DMS153 treated with DMSO at 0.1 percent for 48 hours (cell line): Measurements from ENCODE around the gene KRTAP10-9.
"Not testable (repeated sequence)": the region's sequence is repeated elsewhere in the genome, so short reads cannot be mapped to it uniquely, and the experiment has no call there.

Experiments used
- DNase-seq: peaks from one replicate; lab custom pipeline; 2025; ENCODE audit not compliant: unreplicated experiment; lab: John Stamatoyannopoulos, UW

Gene KRTAP10-9

DNA sequence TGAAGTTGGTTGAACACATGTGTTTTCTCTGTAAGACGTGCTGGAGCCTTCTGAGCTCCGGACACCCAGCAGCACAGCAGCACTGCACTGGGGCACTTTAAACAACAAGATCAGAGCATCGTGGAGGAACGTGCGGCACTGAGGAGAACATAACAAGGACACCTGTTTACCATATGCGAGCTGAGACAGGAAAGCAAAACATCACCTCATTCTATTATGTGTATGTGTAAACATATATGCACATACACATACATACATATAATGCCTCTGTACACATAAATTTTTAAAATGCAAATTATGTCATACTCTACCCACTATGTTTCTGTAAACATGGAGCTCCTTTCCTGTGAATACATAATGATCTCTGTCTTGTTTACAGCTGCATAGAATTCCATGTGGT, 31.4 kb upstream of the KRTAP10-9 start:
- no peak for DNase-seq

DNA sequence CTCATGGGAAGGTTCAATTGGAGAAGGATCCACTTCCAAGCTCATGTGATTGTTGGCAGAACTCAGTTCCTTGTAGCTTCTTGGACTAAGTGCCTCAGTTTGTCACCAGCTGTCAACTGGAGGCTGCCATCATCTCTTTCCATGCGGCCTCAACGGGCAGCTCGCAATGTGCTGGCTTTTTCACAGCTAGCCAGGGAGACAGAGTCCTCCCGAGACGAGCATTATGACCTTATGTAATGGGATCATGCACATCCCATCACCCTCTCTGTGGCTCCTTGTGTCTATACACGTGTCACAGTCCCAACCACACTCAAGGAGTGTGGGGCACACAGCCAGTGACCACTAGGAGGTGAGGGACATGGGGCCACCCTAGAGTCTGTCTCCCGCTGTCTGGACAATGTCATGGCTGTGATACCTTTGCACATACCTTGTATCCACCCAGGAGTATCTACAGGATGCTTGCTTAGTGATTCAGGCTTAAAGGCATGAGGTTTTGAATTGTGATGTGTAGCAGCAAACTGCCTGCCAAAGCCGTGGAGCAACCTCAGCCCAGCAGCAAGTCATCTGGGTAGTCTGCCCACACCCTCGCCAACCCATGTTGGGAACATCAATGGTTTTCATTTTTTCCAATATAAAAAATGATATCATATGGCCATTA, 30.7 kb upstream of the KRTAP10-9 start:
- DNase-seq = no peak

DNA sequence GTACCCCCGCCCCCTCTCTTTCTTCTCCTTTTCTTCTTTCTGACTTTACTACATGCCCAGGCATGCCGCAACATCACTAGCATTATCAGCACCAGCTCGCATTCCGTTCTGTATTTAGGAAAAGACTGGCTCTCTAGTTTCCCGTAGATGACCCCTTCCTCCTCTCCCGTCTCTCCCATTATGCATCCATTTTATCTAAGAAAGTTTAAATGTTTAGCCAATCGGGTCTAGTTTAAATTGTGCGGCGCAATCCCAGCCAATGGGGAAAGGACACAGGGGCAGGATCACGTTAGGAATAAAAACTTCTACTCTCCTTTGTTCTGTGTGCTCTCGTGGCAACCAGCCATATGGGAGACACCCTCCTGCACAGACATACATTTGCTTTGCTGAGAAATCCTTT, 28.8 kb upstream of the KRTAP10-9 start:
- DNase-seq = no peak

DNA sequence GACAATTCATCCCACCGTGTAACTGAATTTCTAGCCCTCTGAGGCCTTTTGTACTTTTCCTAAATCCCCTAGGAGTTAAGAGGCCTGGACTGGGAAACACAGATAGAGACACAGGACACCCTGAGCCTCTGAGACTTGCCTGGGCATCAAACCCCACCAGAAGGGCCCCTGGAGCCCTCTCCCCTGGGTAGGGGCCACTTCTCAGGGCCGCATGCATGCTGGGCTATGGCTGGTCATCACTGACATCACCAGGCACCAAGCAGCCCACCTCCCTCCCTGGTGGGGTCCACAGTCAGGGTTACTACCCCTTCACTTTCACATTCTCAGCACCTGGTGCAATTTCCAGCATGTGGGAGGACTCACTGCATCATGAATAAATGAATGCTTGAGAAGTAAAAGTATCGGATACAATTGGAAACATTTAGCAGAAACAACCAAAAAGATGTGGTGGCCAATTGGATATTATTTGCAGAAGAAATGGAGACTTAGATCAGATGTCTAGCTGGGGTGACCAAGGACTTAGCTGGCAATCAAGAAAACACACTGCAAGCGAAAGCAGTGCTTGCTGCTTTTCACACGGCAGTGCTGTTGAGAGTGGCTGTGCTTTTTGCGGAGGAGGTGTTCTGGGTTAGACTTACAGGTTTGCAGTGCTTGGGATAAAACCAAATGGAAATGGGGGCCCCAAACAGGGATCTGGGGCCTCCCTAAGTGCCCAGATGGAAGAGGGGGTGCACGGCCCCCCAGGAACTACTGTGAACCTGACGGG, 27.4 kb upstream of the KRTAP10-9 start:
- no peak for DNase-seq

DNA sequence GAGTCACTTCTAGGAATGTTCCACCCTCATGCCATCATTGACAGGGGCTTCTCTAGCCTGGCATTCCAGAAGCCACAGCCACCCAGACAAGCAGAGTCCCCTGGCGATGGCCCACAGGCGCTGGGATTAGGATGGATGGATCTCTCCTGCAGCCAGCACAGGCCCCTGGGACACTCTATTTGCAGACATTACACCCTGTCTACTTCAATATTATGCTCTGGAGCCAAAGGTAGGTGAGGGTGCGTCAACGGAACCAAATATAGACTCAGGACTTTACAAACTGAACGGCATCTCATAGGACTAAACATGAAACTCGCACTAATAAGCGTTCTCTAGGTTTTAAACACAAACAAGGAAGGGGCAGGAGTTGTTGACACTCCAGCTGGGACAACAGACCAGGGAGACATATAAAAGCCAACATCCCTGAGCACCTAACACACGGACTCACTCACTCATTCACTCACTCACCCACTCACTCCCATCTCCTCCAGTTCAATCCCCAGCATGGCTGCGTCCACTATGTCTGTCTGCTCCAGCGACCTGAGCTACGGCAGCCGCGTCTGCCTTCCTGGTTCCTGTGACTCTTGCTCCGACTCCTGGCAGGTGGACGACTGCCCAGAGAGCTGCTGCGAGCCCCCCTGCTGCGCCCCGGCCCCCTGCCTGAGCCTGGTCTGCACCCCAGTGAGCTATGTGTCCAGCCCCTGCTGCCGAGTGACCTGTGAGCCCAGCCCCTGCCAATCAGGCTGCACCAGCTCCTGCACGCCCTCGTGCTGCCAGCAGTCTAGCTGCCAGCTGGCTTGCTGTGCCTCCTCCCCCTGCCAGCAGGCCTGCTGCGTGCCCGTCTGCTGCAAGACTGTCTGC, 26.5 kb upstream of the KRTAP10-9 start, which contains the start of gene KRTAP10-7:
TSS of gene KRTAP10-7 (plus strand) at position 480 of the 861 bp plus-strand sequence. CDS start at position 505, 25 bp downstream.
- not testable (repeated sequence) for DNase-seq

DNA sequence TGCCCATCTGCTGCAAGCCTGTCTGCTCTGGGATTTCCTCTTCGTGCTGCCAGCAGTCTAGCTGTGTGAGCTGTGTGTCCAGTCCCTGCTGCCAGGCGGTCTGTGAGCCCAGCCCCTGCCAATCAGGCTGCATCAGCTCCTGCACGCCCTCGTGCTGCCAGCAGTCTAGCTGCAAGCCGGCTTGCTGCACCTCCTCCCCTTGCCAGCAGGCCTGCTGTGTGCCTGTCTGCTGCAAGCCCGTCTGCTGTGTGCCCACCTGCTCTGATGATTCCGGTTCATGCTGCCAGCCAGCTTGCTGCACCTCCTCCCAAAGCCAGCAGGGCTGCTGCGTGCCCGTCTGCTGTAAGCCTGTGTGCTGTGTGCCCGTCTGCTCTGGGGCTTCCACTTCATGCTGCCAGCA, 25.8 kb upstream of the KRTAP10-9 start:
- DNase-seq = not testable (repeated sequence)

DNA sequence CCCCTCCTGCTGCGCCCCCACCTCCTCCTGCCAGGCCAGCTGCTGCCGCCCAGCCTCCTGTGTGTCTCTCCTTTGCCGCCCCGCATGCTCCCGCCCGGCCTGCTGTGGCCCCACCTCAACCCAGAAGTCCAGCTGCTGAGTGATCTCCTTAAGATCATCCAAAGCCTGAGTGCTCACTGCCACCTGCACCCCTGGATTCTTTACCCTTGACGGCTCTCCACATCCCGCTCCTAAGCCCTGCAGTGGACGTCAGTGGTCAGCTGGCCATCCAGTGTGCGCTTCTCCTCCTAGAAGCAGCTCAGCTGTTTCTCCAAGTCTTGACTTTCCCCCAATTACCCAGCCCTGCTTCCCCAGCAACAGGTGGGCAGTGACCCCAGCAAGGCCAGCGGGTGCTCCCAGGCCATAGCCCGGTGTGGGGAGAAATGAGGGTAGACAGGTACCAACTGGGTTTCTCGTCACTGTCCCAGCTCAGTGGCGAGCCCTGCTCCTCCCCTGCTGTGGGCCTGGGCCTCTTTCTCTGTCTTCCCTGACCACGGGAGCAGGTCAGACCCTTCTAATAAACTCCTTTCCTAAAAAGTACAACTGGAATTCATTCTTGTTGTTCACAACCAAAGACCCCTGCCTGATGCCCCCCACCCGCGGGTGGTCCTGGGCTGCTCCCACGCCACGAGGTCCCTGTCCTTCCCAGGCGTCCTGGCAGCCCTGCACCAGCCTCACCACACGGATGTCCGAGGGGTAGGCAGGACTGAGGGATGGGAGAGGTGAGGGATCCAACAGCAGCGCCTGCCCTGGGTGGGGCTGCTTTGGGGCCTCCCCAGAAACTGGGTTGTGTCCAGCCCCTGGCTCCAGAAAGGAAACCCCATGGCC, 25.1 kb upstream of the KRTAP10-9 start:
- DNase-seq = no peak

DNA sequence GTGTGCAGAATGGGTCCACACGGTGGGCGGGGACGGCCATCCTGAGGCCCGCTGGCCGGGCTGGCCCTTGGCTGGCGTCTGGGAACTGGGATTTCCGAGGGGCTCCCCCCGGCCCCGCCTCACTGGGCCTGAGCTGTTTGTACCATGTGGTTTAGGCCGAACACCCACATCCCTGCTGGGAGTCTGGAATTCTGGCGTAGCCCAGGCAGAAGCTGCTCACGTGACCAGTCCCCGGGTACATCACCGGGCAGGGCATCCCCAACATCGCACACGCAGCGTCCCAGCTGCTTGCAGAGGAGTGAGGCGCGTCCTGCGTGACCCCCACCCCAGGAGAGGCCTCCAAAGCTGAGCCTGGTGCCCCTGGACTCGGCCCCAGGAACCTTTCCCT, 24.4 kb upstream of the KRTAP10-9 start:
- DNase-seq = no peak

DNA sequence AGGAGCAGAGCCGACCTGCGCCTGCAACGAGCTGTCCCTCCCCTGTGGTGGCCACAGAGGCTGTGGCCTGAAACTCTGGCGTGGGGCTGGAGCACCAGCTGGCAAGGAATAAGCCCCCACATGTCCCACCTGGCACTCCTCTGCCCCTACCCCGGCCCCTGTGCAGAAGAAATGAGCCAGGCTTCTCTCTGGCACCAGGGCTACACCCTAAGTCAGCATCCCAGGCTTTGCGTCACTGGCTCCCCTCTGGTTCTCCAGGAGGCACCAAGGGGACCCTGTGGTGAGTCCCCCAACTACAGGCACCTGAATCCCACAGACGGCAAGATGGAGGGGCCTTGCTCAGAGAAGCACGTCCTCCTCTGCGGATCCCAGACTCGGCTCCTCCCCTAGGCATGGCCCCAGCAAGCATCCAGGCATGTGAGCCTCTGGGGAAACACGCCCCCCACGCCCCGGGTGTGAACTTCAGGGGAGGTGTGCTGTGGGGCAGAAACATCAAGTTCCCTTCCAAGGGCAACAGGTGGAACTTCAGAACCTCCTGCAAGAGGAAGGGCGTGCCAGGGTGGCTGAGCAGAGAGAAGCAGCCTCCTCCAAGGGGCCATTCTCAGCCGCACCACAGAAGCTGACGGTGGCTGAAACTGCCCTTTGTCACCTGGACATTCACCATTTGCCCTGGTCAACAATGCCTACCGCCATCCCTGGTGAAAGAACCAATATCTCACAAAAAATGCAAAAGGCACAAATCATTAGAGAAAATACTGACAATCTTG, 23.6 kb upstream of the KRTAP10-9 start:
- no peak for DNase-seq

DNA sequence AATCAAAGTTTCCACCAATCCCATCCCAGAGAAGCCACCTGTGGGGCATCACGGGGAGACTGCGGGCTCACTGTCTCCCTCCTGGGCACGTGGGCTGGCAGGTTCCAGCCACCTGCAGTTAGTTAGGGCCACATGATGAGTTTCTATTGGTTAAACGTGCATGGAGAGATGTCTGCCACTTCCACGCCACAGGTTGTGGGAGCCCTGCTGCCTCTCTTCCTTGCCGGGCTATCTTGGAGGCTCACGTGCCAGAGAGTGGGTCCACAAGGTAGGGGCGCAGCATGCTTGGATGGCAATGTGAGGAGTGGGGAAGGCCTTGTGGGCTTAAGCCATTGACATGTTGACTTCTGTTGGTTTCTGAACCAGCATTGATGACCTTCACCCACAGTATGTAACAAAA, 23.0 kb upstream of the KRTAP10-9 start:
- DNase-seq = no peak

DNA sequence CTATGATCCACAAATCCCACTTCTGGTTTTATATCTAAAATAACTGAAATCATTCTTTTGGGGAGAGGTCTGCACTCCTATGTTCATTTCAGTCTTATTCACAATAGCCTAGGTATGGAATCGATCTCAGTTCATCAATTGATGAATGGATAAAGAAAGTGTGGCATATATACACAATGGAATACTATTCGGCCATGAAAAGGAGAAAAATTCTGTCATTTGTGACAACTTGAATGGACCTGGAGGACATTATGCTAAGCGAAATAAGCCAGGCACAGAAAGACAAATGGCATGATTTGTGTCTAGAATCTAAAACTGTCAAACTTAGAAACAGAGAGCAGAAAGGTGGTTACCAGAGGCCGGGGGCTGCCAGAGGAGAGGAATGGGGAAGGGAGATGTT, 20.4 kb upstream of the KRTAP10-9 start:
- no peak for DNase-seq

DNA sequence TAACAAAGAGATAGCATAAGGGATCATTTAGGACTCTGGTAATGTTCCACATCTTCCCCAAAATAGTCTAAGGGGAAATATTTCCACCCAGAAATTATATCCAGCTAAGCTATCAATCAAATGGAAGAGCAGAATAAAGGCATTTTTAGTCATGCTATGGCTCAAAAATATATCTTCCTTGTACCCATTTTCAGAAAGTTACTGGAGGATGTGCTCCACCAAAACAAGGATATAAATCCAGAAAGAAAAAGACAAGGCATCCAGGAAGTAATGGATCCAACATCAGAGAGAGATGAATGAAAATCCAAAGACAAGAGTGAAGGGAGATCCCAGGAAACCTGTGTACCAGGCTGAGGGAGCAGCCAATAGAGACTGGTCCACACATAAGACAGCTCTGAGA, 17.7 kb upstream of the KRTAP10-9 start:
- no peak for DNase-seq

DNA sequence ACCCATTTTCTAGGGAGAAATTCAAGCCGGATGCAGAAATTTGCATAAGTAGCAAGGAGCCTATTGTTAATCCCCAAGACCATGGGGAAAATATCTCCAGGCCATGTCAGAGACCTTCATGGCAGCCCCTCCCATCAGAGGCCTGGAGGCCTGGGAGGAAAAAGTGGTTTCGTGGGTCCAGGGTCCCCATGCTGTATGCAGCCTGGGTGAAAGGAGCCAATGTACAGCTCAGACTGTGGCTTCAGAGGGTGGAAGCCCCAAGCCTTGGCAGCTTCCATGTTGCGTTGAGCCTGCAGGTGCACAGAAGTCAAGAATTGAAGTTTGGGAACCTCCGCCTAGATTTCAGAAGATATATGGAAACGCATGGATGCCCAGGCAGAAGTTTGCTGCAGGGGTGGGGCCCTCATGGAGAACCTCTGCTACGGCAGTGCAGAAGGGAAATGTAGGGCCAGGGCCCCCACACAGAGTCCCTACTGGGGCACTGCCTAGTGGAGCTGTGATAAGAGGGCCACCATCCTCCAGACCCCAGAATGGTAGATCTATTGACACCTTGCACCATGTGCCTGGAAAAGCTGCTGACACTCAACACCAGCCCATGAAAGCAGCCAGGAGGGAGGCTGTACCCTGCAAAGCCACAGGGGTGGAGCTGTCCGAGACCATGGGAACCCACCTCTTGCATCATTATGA, 16.6 kb upstream of the KRTAP10-9 start:
- not testable (repeated sequence) for DNase-seq

DNA sequence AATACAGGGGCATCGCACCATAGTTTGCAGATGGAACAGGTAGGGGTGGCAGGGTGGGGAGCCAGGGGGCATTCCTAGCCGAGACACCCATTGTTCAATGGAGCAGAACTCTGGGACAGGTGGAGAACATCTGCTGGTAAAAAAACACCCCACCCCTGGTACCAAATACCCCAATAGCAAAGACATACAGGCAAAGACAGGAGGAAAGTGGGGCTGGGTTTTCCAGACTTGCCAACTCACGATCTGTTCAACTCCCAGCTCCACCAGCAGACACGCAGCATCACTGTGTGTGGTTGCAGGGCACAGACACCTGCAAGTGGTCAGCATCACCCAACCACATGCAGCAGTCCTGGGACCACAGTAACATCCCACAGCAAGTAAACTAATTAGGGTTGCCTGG, 15.3 kb upstream of the KRTAP10-9 start:
- no peak for DNase-seq

DNA sequence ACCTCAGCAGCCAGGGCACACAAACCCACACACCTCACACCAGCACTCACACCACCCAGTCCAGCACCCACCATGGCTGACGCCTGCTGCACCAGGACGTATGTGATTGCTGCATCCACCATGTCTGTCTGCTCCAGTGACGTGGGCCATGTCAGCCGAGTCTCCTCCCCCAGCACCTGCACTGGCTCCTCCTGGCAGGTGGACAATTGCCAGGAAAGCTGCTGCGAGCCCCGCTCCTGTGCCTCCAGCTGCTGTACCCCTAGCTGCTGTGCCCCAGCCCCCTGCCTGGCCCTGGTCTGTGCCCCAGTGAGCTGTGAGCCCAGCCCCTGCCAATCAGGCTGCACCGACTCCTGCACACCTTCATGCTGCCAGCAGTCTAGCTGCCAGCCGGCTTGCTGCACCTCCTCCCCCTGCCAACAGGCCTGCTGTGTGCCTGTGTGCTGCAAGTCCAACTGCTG, 14.8 kb upstream of the KRTAP10-9 start, which contains the start of gene KRTAP10-8:
TSS of gene KRTAP10-8 (plus strand) at position 51 of the 458 bp plus-strand sequence. CDS start at position 73, 22 bp downstream.
- DNase-seq = no peak

DNA sequence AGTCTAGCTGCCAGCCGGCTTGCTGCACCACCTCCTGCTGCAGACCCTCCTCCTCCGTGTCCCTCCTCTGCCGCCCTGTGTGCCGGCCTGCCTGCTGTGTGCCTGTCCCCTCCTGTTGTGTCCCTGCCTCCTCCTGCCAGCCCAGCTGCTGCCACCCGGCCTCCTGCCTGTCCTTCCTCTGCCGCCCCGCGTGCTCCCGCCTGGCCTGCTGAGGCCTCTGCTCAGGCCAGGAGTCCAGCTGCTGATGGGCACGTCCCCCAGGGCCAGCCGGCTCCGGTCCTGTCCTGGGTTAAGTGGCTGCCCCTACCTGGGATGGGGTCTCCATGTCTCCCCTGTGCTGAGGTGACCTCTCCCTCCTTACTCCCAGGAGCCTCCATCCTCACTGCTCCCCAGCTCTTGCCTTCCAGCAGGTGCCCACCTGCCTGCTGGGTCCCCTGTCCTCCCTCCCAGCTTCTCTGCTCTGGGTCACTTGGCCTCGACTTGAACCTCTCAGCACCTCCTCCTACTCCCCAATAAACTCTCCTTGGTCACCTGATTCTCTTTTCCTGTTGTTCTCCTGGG, 14.1 kb upstream of the KRTAP10-9 start:
- no peak for DNase-seq

DNA sequence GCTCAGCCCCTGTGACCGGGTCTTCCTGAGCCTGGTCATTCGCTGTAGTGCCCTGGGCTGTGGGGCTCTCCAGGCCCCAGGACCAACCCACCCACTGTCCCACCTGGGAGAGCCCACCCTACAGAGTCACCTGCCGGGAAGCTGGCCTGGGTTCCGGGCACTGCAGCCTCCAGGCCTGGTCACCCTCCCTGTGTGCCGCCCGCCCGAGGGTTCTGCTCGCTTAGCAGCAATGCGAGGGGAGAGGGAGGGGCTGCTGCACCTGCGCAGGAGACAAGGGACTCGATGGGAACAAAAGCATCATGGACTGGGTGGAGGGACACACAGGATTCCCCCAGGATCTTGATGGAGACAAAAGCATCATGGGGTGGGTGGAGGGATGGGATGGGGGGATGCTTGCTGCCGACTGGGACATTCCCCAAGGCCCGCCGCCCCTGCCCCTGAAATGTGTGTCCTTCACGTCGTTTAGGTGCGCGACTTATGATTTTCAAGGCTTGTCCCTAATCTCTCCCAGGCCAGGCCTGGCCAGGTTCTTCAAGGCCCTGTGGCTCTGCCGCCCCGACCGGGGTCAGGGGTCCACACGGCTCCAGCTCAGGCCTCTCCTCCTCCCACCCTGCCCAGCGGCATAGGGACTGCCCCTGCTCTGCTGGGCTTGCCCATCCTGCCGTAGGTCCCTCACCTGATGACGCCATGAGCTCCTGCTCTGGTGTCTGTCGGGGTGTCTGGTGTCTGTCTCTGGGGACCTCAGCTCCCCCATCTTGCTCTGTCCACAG, 13.3 kb upstream of the KRTAP10-9 start:
- no peak for DNase-seq

DNA sequence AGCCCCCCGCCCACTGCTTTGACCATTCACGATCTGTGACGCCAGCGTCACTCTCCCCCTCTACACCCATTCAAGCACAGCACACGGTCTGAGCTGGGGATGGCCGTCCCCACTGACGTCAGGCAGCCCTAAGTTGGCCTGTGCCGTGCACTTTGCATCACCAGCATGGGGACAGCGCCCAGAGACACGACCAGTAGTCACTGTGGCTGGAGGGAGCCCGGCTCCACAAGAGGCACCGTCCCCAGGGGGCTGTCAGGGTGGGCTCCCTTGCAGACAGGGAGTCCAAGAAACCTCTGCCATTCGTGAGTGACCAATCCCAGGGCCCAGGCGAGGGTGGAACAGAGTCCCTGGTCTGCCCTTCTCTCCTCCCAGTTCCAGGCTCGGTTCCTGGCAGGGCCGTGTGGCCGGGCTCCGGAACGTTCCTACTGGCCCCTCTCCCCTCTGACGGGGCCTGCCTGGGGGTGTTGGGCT, 12.7 kb upstream of the KRTAP10-9 start:
- no peak for DNase-seq
